Psoas muscle (tissue), 8 donors: ENCODE results near the gene EVI5. TPM values are rescaled to one million over a fixed set of nuclear protein-coding genes. Genes with fewer than 3 reads are reported as not detected.

ENCODE experiments used
- ATAC-seq, 4 donors: fragments of 200-7000 bp; cut with Tn5 transposase; one replicate each; pipeline ENCODE4 v1.9.1; 2020; ENCODE audit warnings: moderate library complexity in 3 of 4, mild to moderate bottlenecking in 2 of 4
- DNase-seq, 2 donors: peaks; one replicate each; pipeline ENCODE4 v3.0.0-alpha.2; 2020
- H3K27ac ChIP-seq: fragments of 200-600 bp; one replicate; pipeline ENCODE4 v1.8.0; 2022
- H3K27me3 ChIP-seq, 3 donors: fragments of 200-600 bp in 1 of 3; one replicate each; pipeline versions ENCODE4 v1.6.1 to v1.8.0; 2013 to 2022; ENCODE audit warnings: low read length in 2 of 3, mild to moderate bottlenecking in 2 of 3, moderate library complexity in 1 of 3; ENCODE audit not compliant: insufficient read depth in 3 of 3
- H3K36me3 ChIP-seq, 2 donors: fragments of 200-600 bp in 1 of 2; one replicate each; pipeline versions ENCODE4 v1.6.1 to v1.8.0; 2013 to 2022; ENCODE audit warnings: low read depth in 1 of 2, mild to moderate bottlenecking in 1 of 2, moderate library complexity in 1 of 2; ENCODE audit not compliant: insufficient read depth in 1 of 2
- H3K4me1 ChIP-seq: fragments of 200-600 bp; one replicate; pipeline ENCODE4 v1.8.0; 2022
- H3K4me3 ChIP-seq: fragments of 200-600 bp; one replicate; pipeline ENCODE4 v1.8.0; 2022; ENCODE audit warnings: mild to moderate bottlenecking
- H3K9me3 ChIP-seq: fragments of 200-600 bp; one replicate; pipeline ENCODE4 v1.8.0; 2022
- CTCF ChIP-seq: fragments of 200-600 bp; IDR thresholded peaks from one replicate; pipeline ENCODE4 v1.8.0; 2022; ENCODE audit warnings: antibody characterized with exemption
- WGBS, 3 donors: extraction: QIAGEN DNeasy Blood & Tissue Kit; methylation state at CpG; one replicate each; pipeline versions ENCODE4 v1.1.6 to v1.1.7; 2013; 5-methylcytosine and 5-hydroxymethylcytosine counted together
- intact Hi-C, 2 donors: fragments of 100-400 bp; cut with DNase I; formaldehyde crosslinking; loops; one replicate each; pipeline versions ENCODE4 v1.11.0 to v1.14.2; 2022
- polyA plus RNA-seq, 3 donors: library from polyadenylated mRNA; stranded (reverse); fragments of 200-250 nt; gene quantifications; one replicate each; pipeline ENCODE4 v1.2.3, GENCODE V29; 2013
- total RNA-seq, 4 donors: library from RNA; stranded (reverse); fragmentation: NEBNext Ultra II Directional in 2 of 4; extraction: Animal tissue kit (Norgen Biotek cat#: 25700) in 2 of 4; gene quantifications; one replicate each; pipeline versions ENCODE4 v1.2.1 to v1.2.4, GENCODE V29; 2021 to 2023
- donor health status: healthy with polysubstance abuse.
- donor health status: DM: no; HTN: no; CAD: no; lungs with moderate emphysema.
- donor health status: Bipolar disorder and iron deficiency.
- donor health status: healthy.
- donor health status: DM: yes; HTN: yes; CAD: no.
- donor health status: DM: no; HTN: no; CAD: no.
- donor health status: DM: no; HTN: no; CAD: no.
- donor health status: DM: yes; HTN: yes; CAD: no.

The EVI5 gene
- total and polyA plus RNA-seq, 7 donors: 2.3 to 15.9 (median 6.3) TPM

GRCh38 chr1:92500552-92500951 lies 284.4 kb downstream of the EVI5 start:
- no peaks in the 10 kb centered on the region for H3K27me3 ChIP-seq
- no peaks in the 10 kb centered on the region for H3K36me3 ChIP-seq
- no peaks in the 10 kb centered on the region for H3K9me3 ChIP-seq
- TF ChIP-seq CTCF: no peak
- H3K4me3 ChIP-seq: no peak overlapping the region
- intact Hi-C loops: no loop called here
- DNase-seq: no peak
- no peak overlapping the region for H3K27ac ChIP-seq
- H3K4me1 ChIP-seq: no peaks in the 10 kb centered on the region
- no peak for ATAC-seq
- WGBS, 3 donors: 66 to 76% (median 69%) methylated on average over 1 of the region's 1 CpG

GRCh38 chr1:92495392-92496063 lies 289.4 kb downstream of the EVI5 start:
- no peak for DNase-seq
- Histone ChIP-seq H3K4me1 (no peaks in the 10 kb centered on the region), H3K27ac (no peak overlapping the region), H3K27me3 (peaks cover 0 to 2% (median 0%) of the 10 kb centered on the region in 3 donors), H3K36me3 (no peaks in the 10 kb centered on the region), H3K4me3 (no peak overlapping the region), H3K9me3 (no peaks in the 10 kb centered on the region)
- WGBS, 3 donors: 50 to 63% (median 58%) methylated on average over 2 of the region's 2 CpGs
- no peak for TF ChIP-seq CTCF
- ATAC-seq: no peak
- intact Hi-C loops: no loop called here

- TF ChIP-seq CTCF: no peak
- WGBS, 3 donors: 89 to 94% (median 91%) methylated on average over 4 of the region's 4 CpGs
- H3K36me3 ChIP-seq: no peaks in the 10 kb centered on the region
- intact Hi-C loops: no loop called here
- ATAC-seq (no peak), DNase-seq (no peak)
- H3K9me3 ChIP-seq: no peaks in the 10 kb centered on the region
- H3K27ac ChIP-seq: no peak overlapping the region
- peaks cover 0 to 2% (median under 1%) of the 10 kb centered on the region in 3 donors for H3K27me3 ChIP-seq
- no peak overlapping the region for H3K4me3 ChIP-seq
- no peaks in the 10 kb centered on the region for H3K4me1 ChIP-seq
Measured at GRCh38 chr1:92494485-92495141, 290.3 kb downstream of the EVI5 start.

GRCh38 chr1:92493139-92493538 lies 291.8 kb downstream of the EVI5 start:
- Histone ChIP-seq H3K4me1 (no peaks in the 10 kb centered on the region), H3K27ac (no peak overlapping the region), H3K27me3 (peaks cover 0 to 15% (median 7%) of the 10 kb centered on the region in 3 donors), H3K36me3 (no peaks in the 10 kb centered on the region), H3K9me3 (no peaks in the 10 kb centered on the region), H3K4me3 (no peak overlapping the region)
- WGBS, 3 donors: 94 to 95% (median 94%) methylated on average over 4 of the region's 4 CpGs
- TF ChIP-seq CTCF: no peak
- DNase-seq (no peak), ATAC-seq (no peak)
- intact Hi-C loops: no loop called here
